HG03095 (cell line): Measurements from ENCODE around the gene ZFPM1.
"Not testable (repeated sequence)": the region's sequence is repeated elsewhere in the genome, so short reads cannot be mapped to it uniquely, and the experiment has no call there.

ENCODE experiments used
- ATAC-seq: cut with Tn5 transposase; IDR thresholded peaks from one replicate; pipeline ENCODE4 v1.9.1; 2021; ENCODE audit warnings: moderate library complexity; ENCODE audit not compliant: unreplicated experiment

The ZFPM1 gene

GRCh38 chr16:88478889-88479792, 26.1 kb downstream of the ZFPM1 start:
- no peak for ATAC-seq

GRCh38 chr16:88479793-88480760, 27.0 kb downstream of the ZFPM1 start:
- ATAC-seq, result no peak

DNA sequence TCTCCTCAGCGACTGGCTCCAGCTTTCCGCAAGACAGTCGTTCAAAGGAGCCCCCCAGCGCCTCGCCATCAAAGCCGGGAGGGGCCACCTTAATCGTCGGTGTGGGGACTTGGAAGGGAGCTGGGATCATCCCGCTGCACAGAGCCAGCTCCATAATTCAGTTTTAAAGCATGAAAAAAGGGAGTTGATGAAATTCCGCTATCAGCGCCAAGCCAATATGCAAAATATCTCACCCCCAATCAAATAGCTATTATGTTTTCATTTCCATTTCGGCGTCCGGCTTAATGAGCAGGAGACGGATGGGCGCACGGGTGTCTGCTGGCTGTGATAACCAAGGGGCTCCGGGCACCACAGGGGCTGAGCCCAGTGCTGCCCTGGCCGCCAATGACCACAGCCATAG, 27.7 kb downstream of the ZFPM1 start:
- ATAC-seq, result no peak

GRCh38 chr16:88481851-88482250, 28.8 kb downstream of the ZFPM1 start:
- ATAC-seq, result no peak

DNA sequence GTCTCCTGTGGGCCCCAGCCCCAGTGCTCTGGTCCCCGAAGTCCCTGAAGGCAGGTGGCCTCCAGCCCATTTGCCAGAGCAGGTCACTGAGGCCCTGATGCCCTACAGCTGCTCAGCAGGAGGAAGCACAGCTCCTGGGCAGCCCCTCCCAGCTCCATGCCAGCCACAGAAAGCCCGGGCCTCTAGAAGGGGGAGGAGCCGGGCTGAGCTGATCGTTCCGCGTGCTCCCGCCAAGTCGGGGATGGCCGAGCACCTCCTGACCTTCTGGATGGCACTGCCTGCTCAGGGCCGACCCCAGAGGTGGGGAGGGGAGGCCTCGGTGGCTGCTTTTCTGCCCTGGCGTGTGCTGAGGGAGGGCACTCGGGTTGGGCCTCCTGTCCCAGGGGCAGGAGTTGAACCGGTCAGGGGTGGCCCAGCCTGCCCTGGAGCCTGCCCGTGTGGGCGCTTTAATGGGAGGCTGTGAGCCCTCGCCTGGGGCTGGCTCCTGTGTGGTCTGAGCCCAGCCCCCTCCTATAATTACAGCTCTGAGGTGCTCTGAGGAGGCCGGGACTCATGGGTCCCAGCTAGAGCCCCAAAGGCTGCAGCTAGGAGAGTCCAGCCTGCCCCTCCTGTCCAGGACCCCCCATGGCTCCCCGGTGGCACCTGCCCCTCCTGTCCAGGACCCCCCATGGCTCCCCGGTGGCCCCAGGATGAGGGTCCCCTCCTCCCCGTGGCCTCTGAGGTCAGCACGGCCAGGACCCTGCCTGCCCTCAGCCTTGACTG, 29.7 kb downstream of the ZFPM1 start:
- no peak for ATAC-seq

DNA sequence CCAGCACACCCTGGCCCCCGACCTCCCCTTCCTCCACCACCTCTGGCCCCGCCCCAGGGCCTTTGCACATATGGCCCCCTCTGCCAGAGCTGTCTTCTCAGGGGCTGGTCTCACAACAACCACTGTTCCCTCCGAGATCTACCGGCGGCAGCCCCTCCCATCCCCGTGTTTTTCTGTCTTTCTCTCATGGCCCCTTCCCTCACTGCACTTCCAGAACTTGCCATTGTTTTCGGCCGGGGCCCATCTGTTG, 30.2 kb downstream of the ZFPM1 start:
- ATAC-seq, result no peak

DNA sequence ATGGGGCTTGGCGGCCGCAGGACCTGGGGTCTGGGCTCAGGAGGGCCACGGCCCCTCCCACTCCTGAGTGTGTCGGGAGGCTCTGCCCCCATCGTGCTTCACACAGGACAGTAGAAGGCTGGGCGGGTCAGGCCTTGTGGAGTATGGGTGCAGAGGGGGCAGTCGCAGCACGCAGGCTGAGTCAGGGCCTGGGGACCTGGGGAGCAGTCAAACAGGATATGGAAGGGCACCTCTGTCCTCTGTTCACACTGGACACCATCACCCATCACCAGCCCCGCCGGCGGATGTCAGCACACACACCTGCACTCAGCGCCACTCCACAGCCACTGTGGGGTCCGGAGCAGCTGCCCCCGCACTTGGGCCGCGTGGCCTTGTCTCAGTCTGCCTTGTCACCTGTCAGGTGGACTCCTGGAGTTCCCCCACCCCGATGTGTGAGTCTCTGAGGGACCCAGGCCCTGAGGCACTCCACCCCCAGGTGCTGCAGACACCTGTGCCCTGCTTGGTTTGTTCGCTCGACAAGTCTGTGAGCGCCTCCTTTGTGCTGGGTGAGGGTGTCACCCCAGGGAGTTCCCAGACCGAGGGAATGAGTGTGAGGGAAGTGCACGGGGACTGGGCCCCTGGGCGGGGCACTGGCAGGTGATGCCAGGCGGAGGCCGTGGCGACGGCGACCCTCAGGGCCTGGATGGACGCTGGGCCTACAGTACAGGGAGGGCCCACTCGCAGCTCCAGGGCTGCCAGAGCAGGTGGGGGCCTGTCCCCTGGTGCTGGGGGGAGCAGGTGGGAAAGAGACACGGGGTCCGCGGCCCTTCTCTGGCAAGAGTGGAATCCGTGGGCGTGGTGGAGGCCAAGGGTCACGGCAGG, 31.7 kb downstream of the ZFPM1 start:
- ATAC-seq, result no peak

- not testable (repeated sequence) for ATAC-seq
These were observed 32.3 kb downstream of the ZFPM1 start for GRCh38 chr16:88485366-88485741.

DNA sequence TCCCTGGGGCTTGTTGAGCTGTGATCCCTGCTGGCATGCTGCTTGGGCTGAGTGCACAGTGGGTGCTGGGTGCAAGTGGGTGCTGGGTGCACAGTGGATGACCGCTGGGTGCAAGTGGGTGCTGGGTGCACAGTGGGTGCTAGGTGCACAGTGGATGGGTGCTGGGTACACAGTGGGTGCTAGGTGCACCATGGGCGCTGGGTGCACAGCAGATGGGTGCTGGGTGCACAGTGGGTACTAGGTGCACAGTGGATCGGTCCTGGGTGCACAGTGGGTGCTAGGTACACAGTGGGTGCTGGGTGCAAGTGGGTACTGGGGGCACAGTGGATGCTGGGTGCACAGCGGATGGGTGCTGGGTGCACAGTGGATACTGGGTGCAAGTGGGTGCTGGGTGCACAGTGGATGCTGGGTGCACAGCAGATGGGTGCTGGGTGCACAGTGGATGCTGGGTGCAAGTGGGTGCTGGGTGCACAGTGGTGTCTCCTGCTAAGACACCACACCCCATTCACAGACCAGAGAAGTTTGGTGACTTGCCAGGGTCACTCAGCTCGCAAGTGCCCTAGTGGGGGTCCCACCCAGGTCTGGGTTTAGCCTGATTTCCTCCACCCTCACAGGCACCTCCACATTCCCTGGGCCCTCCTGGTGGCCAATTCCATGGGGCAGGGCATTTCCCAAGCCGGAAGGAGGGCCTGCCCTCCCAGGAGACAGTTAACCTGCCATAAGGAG, 33.5 kb downstream of the ZFPM1 start:
- no peak for ATAC-seq

DNA sequence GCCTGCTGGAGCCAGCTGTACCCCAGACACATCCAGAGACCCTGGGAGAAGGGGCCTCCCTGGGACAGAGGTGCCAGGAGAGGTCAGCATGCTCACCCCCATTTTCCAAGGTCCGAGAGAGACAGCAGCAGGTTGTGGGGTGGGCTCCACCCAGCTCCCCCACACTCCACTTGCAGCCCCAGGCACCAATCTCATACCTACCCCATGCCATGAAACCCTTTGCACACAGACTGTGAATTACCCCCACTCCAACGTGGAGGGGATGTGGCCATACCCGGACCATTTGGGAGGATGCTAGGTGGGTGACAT, 34.0 kb downstream of the ZFPM1 start:
- no peak for ATAC-seq

DNA sequence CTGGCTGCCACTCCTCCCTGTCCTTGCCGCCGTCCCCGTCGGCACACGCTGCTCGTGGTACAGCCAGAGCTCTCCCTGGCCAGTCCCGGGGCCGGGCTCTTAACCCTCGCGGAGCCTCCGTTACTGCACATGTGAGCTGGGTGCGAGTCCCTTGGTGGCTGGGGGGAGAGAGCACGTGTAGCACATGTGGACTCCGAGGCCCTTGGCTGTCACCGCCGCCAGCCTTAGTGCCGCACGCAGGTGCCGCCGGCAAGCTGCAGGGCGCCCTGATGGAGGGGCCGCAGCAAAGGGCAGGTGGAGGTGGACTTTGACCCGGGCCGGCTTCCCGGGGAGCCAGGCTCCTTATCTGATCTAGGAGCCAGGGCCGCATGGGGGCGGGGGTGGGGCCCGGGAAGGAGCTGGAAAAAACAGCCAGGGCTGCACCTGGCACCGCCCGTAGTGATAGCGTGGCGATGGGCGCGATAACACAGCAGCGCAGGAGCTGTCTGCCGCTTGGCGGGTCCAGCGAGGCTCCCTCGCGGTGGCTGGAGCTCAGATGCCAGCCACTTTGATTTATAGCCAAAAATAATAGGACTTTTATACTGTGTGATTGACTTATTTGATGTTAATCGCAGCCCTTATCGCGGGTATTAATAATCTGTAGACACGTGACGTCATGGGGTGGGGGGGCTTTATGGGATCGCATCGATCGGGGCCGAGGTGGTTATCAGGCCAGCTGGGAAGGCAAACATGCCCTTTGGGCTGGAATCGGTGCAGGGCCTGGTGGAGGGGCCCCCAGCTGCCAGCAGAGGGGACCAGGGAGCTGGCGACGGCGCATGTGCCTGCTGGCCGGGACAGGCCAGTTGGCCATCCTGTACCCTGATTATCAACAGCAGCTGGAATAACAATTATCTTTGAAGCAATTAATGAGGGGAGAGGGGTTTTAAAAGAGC, 35.1 kb downstream of the ZFPM1 start:
- no peak for ATAC-seq

GRCh38 chr16:88489163-88489741, 36.2 kb downstream of the ZFPM1 start:
- ATAC-seq, result no peak

DNA sequence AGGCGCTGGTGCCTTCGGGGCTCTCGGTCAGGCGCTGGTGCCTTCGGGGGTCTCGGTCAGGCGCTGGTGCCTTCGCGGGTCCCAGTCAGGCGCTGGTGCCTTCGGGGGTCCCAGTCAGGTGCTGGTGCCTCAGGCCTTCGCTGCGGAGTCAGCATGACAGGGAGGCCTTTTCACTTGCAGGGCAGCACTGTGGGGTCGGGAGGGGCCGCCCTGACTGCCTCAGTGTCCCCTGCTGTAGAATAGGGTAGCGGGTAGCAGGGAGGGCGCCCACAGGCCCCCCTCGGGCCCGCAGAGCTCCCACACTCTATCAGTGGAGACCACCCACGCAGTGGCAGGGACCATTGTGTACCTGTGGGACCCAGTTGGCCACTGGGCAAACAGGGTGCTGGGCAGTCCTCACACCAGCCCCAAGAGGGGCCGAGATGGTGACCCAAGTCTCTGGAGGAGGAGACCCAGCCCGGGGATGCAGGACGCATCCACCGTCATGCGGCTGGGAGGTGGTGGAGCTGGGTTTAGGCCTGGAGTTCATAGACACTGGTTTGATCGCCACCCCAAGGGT, 38.0 kb downstream of the ZFPM1 start:
- no peak for ATAC-seq

- no peak for ATAC-seq
These were observed 38.7 kb downstream of the ZFPM1 start for GRCh38 chr16:88491560-88492310.

- no peak for ATAC-seq
These were observed 40.8 kb downstream of the ZFPM1 start for GRCh38 chr16:88493879-88494278.

DNA sequence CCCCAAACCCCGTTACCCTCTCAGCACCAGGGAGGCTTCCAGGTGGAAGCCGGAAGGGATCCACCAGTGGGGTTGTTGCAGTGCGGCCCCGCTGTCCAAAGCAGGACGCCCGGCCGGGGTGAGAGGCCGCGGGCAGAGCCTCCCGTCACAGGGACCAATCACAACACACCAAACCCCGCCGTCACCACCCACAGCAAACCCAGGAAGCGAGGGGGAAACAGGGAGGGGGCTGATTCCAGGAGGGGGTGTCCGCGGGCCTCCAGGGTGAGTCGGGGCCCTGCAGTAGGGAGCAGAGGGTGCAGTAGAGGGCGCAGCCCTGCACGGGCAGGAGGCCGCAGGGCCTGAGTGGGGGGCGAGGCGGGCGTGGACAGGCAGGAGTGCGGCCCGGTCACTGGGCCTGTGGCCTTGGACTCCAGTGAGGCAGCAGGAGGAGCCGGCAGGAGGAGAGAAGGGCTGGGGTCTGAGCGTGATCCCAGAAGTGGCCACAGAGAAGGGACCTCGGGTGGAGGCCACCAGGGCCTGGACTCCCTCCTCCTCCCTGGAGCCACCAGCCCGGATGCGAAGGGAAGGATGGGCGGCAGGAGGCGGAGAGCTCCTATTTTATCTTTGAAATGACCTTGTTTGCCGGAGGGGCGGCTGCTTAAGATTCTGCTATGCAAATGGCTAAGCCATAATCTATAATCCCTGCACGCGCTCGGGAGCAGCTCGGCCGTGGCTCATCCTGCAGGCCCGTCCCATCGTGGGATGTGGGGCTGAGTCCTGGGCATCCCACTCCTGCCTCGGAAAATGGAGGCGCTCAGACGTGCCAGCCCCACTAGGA, 41.5 kb downstream of the ZFPM1 start:
- no peak for ATAC-seq
